SHP77 treated with DMSO at 0.1 percent for 48 hours (cell line): ENCODE results near the gene SAMM50.

ENCODE experiments used
- DNase-seq: peaks from one replicate; lab custom pipeline; 2025; lab: John Stamatoyannopoulos, UW

Gene SAMM50

GRCh38 chr22:43955040-43955882 lies at the start of gene SAMM50:
Gene SAMM50 (plus strand): TSS chr22:43955442. CDS start chr22:43955578, 136 bp downstream.
- peak; percentile 69 for DNase-seq

GRCh38 chr22:43905681-43906080 lies 49.6 kb upstream of the SAMM50 start:
- no peak for DNase-seq

GRCh38 chr22:43909708-43910107 lies 45.5 kb upstream of the SAMM50 start:
- no peak for DNase-seq

GRCh38 chr22:43910178-43910695 lies 45.0 kb upstream of the SAMM50 start:
- DNase-seq, result no peak

GRCh38 chr22:43911351-43911750 lies 43.9 kb upstream of the SAMM50 start:
- no peak for DNase-seq

- DNase-seq, result no peak
Observed at GRCh38 chr22:43917521-43917920, 37.7 kb upstream of the SAMM50 start.

- no peak for DNase-seq
Observed at GRCh38 chr22:43919106-43919973, 35.9 kb upstream of the SAMM50 start.

GRCh38 chr22:43921370-43921769 lies 33.9 kb upstream of the SAMM50 start:
- DNase-seq, result no peak

- DNase-seq, result no peak
Observed at GRCh38 chr22:43922123-43922522, 33.1 kb upstream of the SAMM50 start.

GRCh38 chr22:43923191-43923590 lies 32.1 kb upstream of the SAMM50 start:
- DNase-seq, result no peak

GRCh38 chr22:43923631-43924464 lies 31.4 kb upstream of the SAMM50 start, which contains the start of gene PNPLA3:
Gene PNPLA3 (plus strand): TSS chr22:43923805. CDS start chr22:43923912, 107 bp downstream.
- peak; percentile 4 for DNase-seq

GRCh38 chr22:43924877-43925276 lies 30.4 kb upstream of the SAMM50 start:
- DNase-seq, result no peak

- DNase-seq, result no peak
Observed at GRCh38 chr22:43925433-43926348, 29.6 kb upstream of the SAMM50 start.

GRCh38 chr22:43926349-43926710 lies 28.9 kb upstream of the SAMM50 start:
- DNase-seq, result no peak

GRCh38 chr22:43928468-43928867 lies 26.8 kb upstream of the SAMM50 start:
- no peak for DNase-seq

- DNase-seq, result no peak
Observed at GRCh38 chr22:43928908-43929307, 26.3 kb upstream of the SAMM50 start.

- DNase-seq, result no peak
Observed at GRCh38 chr22:43931771-43932170, 23.5 kb upstream of the SAMM50 start.

GRCh38 chr22:43941449-43941848 lies 13.8 kb upstream of the SAMM50 start:
- DNase-seq, result no peak

- no peak for DNase-seq
Observed at GRCh38 chr22:43944670-43945430, 10.4 kb upstream of the SAMM50 start.
